Inflammatory macrophage treated with lipopolysaccharide for 1 hour (primary cell): Measurements from ENCODE around the gene JPH4.

Experiments
- DNase-seq, 2 donors: peaks; one replicate each; pipeline ENCODE4 v3.0.0-alpha.2; 2020 to 2022

Gene JPH4

GRCh38 chr14:23577710-23578392, 739 bp downstream of the JPH4 start:
- no peak for DNase-seq

GRCh38 chr14:23577004-23577681, 1.4 kb downstream of the JPH4 start:
- no peak for DNase-seq

GRCh38 chr14:23573384-23574015, 5.1 kb downstream of the JPH4 start:
- no peak for DNase-seq

GRCh38 chr14:23572836-23573235, 5.8 kb downstream of the JPH4 start:
- peak; percentile 56 to 74 for DNase-seq

- DNase-seq: peak in 1 of 2 donors; percentile 34
Measured at GRCh38 chr14:23572524-23572828, 6.1 kb downstream of the JPH4 start.

- DNase-seq: no peak
Measured at GRCh38 chr14:23571701-23572523, 6.7 kb downstream of the JPH4 start.

GRCh38 chr14:23570806-23571483, 7.6 kb downstream of the JPH4 start:
- DNase-seq: no peak

GRCh38 chr14:23569443-23570151, 9.0 kb downstream of the JPH4 start:
- DNase-seq: no peak

GRCh38 chr14:23568600-23569331, 9.8 kb downstream of the JPH4 start:
- peak; percentile 44 to 55 for DNase-seq

GRCh38 chr14:23568021-23568599, 10.5 kb downstream of the JPH4 start:
- no peak for DNase-seq

GRCh38 chr14:23567186-23568020, 11.2 kb downstream of the JPH4 start, which contains the start of gene AP1G2:
Gene AP1G2, minus strand, starts transcription at chr14:23567791. Its CDS starts 477 bp downstream, at chr14:23567314.
- DNase-seq: peak; percentile 74 to 81

GRCh38 chr14:23566778-23567185, 11.8 kb downstream of the JPH4 start:
- peak in 1 of 2 donors; percentile 25 for DNase-seq

- no peak for DNase-seq
Measured at GRCh38 chr14:23566112-23566777, 12.3 kb downstream of the JPH4 start.

GRCh38 chr14:23565626-23566025, 13.0 kb downstream of the JPH4 start:
- no peak for DNase-seq

- DNase-seq: no peak
Measured at GRCh38 chr14:23564876-23565275, 13.7 kb downstream of the JPH4 start.

- no peak for DNase-seq
Measured at GRCh38 chr14:23564181-23564812, 14.3 kb downstream of the JPH4 start.

GRCh38 chr14:23563473-23564180, 15.0 kb downstream of the JPH4 start:
- no peak for DNase-seq

- DNase-seq: peak in 1 of 2 donors; percentile 58
Measured at GRCh38 chr14:23562822-23563472, 15.6 kb downstream of the JPH4 start.
